Fibroblast of villous mesenchyme (primary cell): Measurements from ENCODE around the gene THRAP3. TPM values are rescaled to one million over a fixed set of nuclear protein-coding genes. Genes with fewer than 3 reads are reported as not detected.
A peak's percentile ranks its signal among the peaks of the same experiment; 100 is the strongest.
"Not testable (repeated sequence)": the region's sequence is repeated elsewhere in the genome, so short reads cannot be mapped to it uniquely, and the experiment has no call there.

Source experiments
- DNase-seq: peaks from one replicate; pipeline ENCODE4 v3.0.0-alpha.2; 2010; ENCODE audit warnings: low read depth
- H3K4me3 ChIP-seq: 2 replicates; pipeline ENCODE4 v1.5.1; 2011; ENCODE audit warnings: low read depth, mild to moderate bottlenecking, low read length
- total RNA-seq: library from RNA; depleted of rRNA; stranded (reverse); fragments of >200 nt; gene quantifications from 2 replicates; pipeline ENCODE4 v1.2.3, GENCODE V29; 2012
- TF ChIP-seq, protein P1 (sequence below): IDR thresholded peaks from 2 replicates; pipeline ENCODE4 v1.5.1; 2012; ENCODE audit warnings: low read depth, mild to moderate bottlenecking, low read length; ENCODE audit not compliant: insufficient read depth

THRAP3 gene
- total RNA-seq, 1 donor: 130 TPM

DNA sequence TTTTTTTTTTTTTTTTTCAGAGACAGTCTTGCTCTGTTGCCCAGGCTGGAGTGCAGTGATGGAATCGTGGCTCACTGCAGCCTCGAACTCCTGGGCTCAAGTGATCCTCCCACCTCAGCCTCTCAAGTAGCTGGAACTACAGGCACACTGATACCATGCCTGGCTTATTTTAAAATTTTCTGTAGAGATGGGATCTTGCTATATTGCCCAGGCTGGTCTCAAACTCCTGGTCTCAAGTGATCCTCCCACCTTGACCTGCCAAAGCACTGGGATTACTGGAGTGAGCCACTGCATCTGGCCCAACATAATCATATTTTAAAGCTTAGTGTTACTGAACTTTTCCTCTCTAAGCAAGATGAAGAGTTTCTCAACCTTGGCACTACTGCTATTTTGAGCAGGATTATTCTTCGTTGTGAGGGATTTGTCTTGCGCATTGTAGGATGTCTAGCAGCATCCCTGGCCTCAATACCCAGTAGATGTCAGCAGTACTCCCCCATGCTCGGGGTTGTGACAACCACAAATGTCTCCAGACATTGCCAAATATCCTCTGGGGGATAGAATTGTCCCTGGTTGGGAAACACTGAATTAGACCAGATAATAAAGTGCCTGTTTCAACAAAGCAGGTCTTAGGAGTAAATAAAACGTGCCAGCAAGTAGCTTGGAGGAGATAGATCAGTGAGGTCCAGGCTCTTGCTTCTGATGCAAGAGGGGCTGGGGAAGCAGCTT, 15.1 kb upstream of the THRAP3 start:
- no peak overlapping the region for H3K4me3 ChIP-seq
- DNase-seq: peak; percentile 69
- TF ChIP-seq, protein P1, sequence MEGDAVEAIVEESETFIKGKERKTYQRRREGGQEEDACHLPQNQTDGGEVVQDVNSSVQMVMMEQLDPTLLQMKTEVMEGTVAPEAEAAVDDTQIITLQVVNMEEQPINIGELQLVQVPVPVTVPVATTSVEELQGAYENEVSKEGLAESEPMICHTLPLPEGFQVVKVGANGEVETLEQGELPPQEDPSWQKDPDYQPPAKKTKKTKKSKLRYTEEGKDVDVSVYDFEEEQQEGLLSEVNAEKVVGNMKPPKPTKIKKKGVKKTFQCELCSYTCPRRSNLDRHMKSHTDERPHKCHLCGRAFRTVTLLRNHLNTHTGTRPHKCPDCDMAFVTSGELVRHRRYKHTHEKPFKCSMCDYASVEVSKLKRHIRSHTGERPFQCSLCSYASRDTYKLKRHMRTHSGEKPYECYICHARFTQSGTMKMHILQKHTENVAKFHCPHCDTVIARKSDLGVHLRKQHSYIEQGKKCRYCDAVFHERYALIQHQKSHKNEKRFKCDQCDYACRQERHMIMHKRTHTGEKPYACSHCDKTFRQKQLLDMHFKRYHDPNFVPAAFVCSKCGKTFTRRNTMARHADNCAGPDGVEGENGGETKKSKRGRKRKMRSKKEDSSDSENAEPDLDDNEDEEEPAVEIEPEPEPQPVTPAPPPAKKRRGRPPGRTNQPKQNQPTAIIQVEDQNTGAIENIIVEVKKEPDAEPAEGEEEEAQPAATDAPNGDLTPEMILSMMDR: no peak

DNA sequence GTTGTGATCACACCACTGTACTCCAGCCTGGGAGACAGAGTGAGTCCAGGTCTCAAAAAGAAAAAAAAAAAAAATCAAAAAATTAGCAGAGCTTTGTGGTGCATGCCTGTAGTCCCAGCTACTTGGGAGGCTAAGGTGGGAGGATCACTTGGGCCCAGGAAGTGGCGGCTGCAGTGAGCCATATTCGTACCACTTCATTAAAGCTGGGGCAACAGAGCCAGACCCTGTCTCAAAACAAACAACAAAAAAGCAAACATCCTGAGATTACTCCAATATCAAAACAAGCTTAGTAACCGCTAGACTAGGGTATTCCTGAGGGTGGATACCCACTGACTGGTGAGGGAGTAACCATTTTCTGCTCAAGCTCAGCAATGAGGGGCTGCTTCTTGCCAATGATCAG, 12.9 kb upstream of the THRAP3 start:
- H3K4me3 ChIP-seq: no peak overlapping the region
- TF ChIP-seq, protein P1: no peak
- DNase-seq: no peak

GRCh38 chr1:36211841-36212240, 12.4 kb upstream of the THRAP3 start:
- TF ChIP-seq, protein P1: no peak
- peak; percentile 90 for DNase-seq

GRCh38 chr1:36212782-36213181, 11.5 kb upstream of the THRAP3 start:
- H3K4me3 ChIP-seq: no peak overlapping the region
- no peak for DNase-seq
- TF ChIP-seq, protein P1: no peak

More at GRCh38 chr1:36211841-36212240, 12.4 kb upstream of the THRAP3 start:
- no peak overlapping the region for H3K4me3 ChIP-seq

- no peak overlapping the region for H3K4me3 ChIP-seq
- TF ChIP-seq, protein P1: peak; percentile 41
- peak; percentile 41 for DNase-seq
These were observed 6.6 kb upstream of the THRAP3 start for GRCh38 chr1:36217670-36218069.

DNA sequence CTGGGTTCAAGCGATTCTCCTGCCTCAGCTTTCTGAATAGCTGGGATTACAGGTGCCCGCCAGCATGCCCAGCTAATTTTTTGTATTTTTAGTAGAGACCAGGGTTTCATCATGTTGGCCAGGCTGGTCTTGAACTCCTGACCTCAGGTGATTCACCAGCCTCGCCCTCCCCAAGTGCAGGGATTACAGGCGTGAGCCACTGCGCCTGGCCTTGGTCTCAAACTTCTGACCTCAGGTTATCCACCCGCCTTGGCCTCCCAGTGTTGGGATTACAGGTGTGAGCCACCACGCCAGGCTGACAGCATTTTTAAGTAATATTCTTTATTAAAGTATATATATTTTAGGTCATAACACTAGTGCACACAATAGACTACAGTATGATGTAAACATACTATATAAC, 2.3 kb upstream of the THRAP3 start:
- not testable (repeated sequence) for H3K4me3 ChIP-seq, DNase-seq

GRCh38 chr1:36222481-36223380, 1.5 kb upstream of the THRAP3 start:
- peak overlapping the region; percentile 78 for H3K4me3 ChIP-seq
- TF ChIP-seq, protein P1: no peak
- no peak for DNase-seq
